GM11168 (cell line): Measurements from ENCODE around the gene TMX4.
"Not testable (repeated sequence)": the region's sequence is repeated elsewhere in the genome, so short reads cannot be mapped to it uniquely, and the experiment has no call there.

Experiments used
- in situ Hi-C: fragments of 300-500 bp; cut with MboI; formaldehyde crosslinking; loops from one replicate; pipeline ENCODE4 v1.12.0; 2022; ENCODE audit warnings: low sequenced_read_pairs; ENCODE audit not compliant: unreplicated experiment

Gene TMX4

GRCh38 chr20:8019246-8019997 lies at the start of gene TMX4:
Gene TMX4, minus strand, starts transcription at chr20:8019761. Its CDS starts 148 bp downstream, at chr20:8019613.
- in situ Hi-C loops, result no loop called here

- in situ Hi-C loops, result no loop called here
Measured at GRCh38 chr20:8067082-8067481, 47.5 kb upstream of the TMX4 start.

- in situ Hi-C loops, result no loop called here
Measured at GRCh38 chr20:8066662-8067061, 47.1 kb upstream of the TMX4 start.

- in situ Hi-C loops, result no loop called here
Measured at GRCh38 chr20:8065691-8066090, 46.1 kb upstream of the TMX4 start.

- in situ Hi-C loops, result no loop called here
Measured at GRCh38 chr20:8062756-8063155, 43.2 kb upstream of the TMX4 start.

- in situ Hi-C loops, result no loop called here
Measured at GRCh38 chr20:8061861-8062518, 42.4 kb upstream of the TMX4 start.

GRCh38 chr20:8060977-8061376 lies 41.4 kb upstream of the TMX4 start:
- in situ Hi-C loops, result no loop called here

- in situ Hi-C loops, result no loop called here
Measured at GRCh38 chr20:8057871-8058270, 38.3 kb upstream of the TMX4 start.

- in situ Hi-C loops, result no loop called here
Measured at GRCh38 chr20:8055096-8055495, 35.5 kb upstream of the TMX4 start.

- in situ Hi-C loops, result no loop called here
Measured at GRCh38 chr20:8050157-8050837, 30.7 kb upstream of the TMX4 start.

GRCh38 chr20:8049310-8049709 lies 29.7 kb upstream of the TMX4 start:
- in situ Hi-C loops, result no loop called here

- in situ Hi-C loops, result no loop called here
Measured at GRCh38 chr20:8045946-8046345, 26.4 kb upstream of the TMX4 start.

GRCh38 chr20:8043687-8044282 lies 24.2 kb upstream of the TMX4 start:
- in situ Hi-C loops, result no loop called here

GRCh38 chr20:8039042-8039441 lies 19.5 kb upstream of the TMX4 start:
- in situ Hi-C loops, result no loop called here

- in situ Hi-C loops, result no loop called here
Measured at GRCh38 chr20:8036771-8037170, 17.2 kb upstream of the TMX4 start.

GRCh38 chr20:8033151-8033841 lies 13.7 kb upstream of the TMX4 start:
- in situ Hi-C loops, result no loop called here

- in situ Hi-C loops, result no loop called here
Measured at GRCh38 chr20:8032499-8032898, 12.9 kb upstream of the TMX4 start.

GRCh38 chr20:8031539-8031938 lies 12.0 kb upstream of the TMX4 start:
- in situ Hi-C loops, result not testable (repeated sequence)

- in situ Hi-C loops, result no loop called here
Measured at GRCh38 chr20:8021541-8022269, 2.1 kb upstream of the TMX4 start.
